Neural cell (in vitro differentiated cells): ENCODE results near the gene GIMAP4.

Experiments
- CTCF ChIP-seq: fragments of 450-650 bp; IDR thresholded peaks from 2 replicates; pipeline ENCODE4 v1.5.1; 2014; ENCODE audit warnings: antibody characterized with exemption, mild to moderate bottlenecking, moderate library complexity; ENCODE audit not compliant: poor library complexity, severe bottlenecking
- EP300 ChIP-seq: fragments of 450-650 bp; conservative IDR thresholded peaks from 2 replicates; pipeline ENCODE4 v1.6.1; 2014; ENCODE audit warnings: antibody characterized with exemption, mild to moderate bottlenecking, moderate library complexity; ENCODE audit not compliant: poor library complexity, severe bottlenecking
- EZH2 ChIP-seq: fragments of 200-600, 300-800 bp; shearing (Covaris generic), sonication (generic); IDR thresholded peaks from 2 replicates; pipeline ENCODE4 v1.6.1; 2014; ENCODE audit warnings: antibody characterized with exemption, low read length, borderline replicate concordance, mild to moderate bottlenecking; ENCODE audit not compliant: insufficient read depth, poor library complexity, severe bottlenecking
- MXI1 ChIP-seq: fragments of 450-650 bp; conservative IDR thresholded peaks from 2 replicates; pipeline ENCODE4 v1.6.1; 2014; ENCODE audit warnings: antibody characterized with exemption, mild to moderate bottlenecking; ENCODE audit not compliant: poor library complexity, severe bottlenecking
- POLR2AphosphoS5 ChIP-seq: IDR thresholded peaks from 2 replicates; pipeline ENCODE4 v1.6.1; 2012
- RAD21 ChIP-seq: fragments of 450-650 bp; conservative IDR thresholded peaks from 2 replicates; pipeline ENCODE4 v1.6.1; 2014; ENCODE audit warnings: antibody characterized with exemption, mild to moderate bottlenecking, moderate library complexity
- REST ChIP-seq: IDR thresholded peaks from 2 replicates; pipeline ENCODE4 v1.6.1; 2012; ENCODE audit warnings: borderline replicate concordance
- SMC3 ChIP-seq: fragments of 450-650 bp; conservative IDR thresholded peaks from 2 replicates; pipeline ENCODE4 v1.6.1; 2014; ENCODE audit warnings: antibody characterized with exemption, mild to moderate bottlenecking, moderate library complexity; ENCODE audit not compliant: poor library complexity

GRCh38 chr7:150565239-150565638 is 2.0 kb upstream of the GIMAP4 start:
- TF ChIP-seq REST, result no peak
- no peak for TF ChIP-seq POLR2AphosphoS5
- no peak for TF ChIP-seq CTCF
- no peak for TF ChIP-seq EZH2
- no peak for TF ChIP-seq EP300
- TF ChIP-seq MXI1, result no peak
- no peak for TF ChIP-seq SMC3
- no peak for TF ChIP-seq RAD21
